Measurements from ENCODE around the gene ZNF311.
"Not testable (repeated sequence)": the region's sequence is repeated elsewhere in the genome, so short reads cannot be mapped to it uniquely, and the experiment has no call there.

The ZNF311 gene

GRCh38 chr6:28969129-28969528 is 36.0 kb downstream of the ZNF311 start:
- Histone ChIP-seq H3K9me3 (ENCODE audit: severe bottlenecking) (peaks cover 24% of the 10 kb centered on the region), H3K4me3 (ENCODE audit: low read depth, low read length) (no peak overlapping the region), H3K27ac (no peak overlapping the region), H3K36me3 (no peaks in the 10 kb centered on the region), H3K27me3 (ENCODE audit: insufficient read depth, low read depth, severe bottlenecking) (peaks cover 9% of the 10 kb centered on the region)
- TF ChIP-seq, protein P1, sequence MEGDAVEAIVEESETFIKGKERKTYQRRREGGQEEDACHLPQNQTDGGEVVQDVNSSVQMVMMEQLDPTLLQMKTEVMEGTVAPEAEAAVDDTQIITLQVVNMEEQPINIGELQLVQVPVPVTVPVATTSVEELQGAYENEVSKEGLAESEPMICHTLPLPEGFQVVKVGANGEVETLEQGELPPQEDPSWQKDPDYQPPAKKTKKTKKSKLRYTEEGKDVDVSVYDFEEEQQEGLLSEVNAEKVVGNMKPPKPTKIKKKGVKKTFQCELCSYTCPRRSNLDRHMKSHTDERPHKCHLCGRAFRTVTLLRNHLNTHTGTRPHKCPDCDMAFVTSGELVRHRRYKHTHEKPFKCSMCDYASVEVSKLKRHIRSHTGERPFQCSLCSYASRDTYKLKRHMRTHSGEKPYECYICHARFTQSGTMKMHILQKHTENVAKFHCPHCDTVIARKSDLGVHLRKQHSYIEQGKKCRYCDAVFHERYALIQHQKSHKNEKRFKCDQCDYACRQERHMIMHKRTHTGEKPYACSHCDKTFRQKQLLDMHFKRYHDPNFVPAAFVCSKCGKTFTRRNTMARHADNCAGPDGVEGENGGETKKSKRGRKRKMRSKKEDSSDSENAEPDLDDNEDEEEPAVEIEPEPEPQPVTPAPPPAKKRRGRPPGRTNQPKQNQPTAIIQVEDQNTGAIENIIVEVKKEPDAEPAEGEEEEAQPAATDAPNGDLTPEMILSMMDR (IDR thresholded peaks at IDR 0.05; ENCODE audit: low read depth, low read length) = peak; percentile 46; the same call in 1 of the 2 replicates
- no peak for DNase-seq

GRCh38 chr6:28968476-28968875 is 36.6 kb downstream of the ZNF311 start:
- peaks cover 9% of the 10 kb centered on the region for H3K27me3 ChIP-seq (ENCODE audit: insufficient read depth, low read depth, severe bottlenecking)
- TF ChIP-seq, protein P1 (IDR thresholded peaks at IDR 0.05; ENCODE audit: low read depth, low read length) = no peak
- H3K9me3 ChIP-seq (ENCODE audit: severe bottlenecking) = peaks cover 24% of the 10 kb centered on the region
- no peak overlapping the region for H3K27ac ChIP-seq
- H3K36me3 ChIP-seq = no peaks in the 10 kb centered on the region
- DNase-seq = no peak
- no peak overlapping the region for H3K4me3 ChIP-seq (ENCODE audit: low read depth, low read length)

DNA sequence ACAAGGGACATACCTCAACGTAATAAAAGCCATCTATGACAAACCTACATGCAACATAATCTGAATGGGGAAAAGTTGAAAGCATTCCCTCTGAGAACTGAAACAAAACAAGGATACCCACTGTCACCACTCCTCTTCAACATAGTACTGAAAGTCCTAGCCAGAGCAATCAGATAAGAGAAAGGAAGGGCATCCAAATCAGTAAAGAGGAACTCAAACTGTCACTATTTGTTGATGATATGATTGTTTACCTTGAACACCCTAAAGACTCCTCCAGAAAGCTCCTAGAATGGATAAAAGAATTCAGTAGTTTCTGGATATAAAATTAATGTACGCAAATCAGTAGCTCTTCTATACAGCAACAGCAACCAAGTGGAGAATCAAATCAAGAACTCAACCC is 39.4 kb downstream of the ZNF311 start:
- H3K4me3 ChIP-seq (ENCODE audit: low read depth, low read length) = no peak overlapping the region
- TF ChIP-seq, protein P1 (IDR thresholded peaks at IDR 0.05; ENCODE audit: low read depth, low read length) = no peak
- H3K27ac ChIP-seq = no peak overlapping the region
- H3K36me3 ChIP-seq = no peaks in the 10 kb centered on the region
- peaks cover 24% of the 10 kb centered on the region for H3K9me3 ChIP-seq (ENCODE audit: severe bottlenecking)
- DNase-seq = no peak
- H3K27me3 ChIP-seq (ENCODE audit: insufficient read depth, low read depth, severe bottlenecking) = peaks cover 9% of the 10 kb centered on the region

- H3K27ac ChIP-seq = no peak overlapping the region
- TF ChIP-seq, protein P1 (IDR thresholded peaks at IDR 0.05; ENCODE audit: low read depth, low read length) = no peak
- no peak overlapping the region for H3K4me3 ChIP-seq (ENCODE audit: low read depth, low read length)
Observed at GRCh38 chr6:28960846-28961500, 44.1 kb downstream of the ZNF311 start.

DNA sequence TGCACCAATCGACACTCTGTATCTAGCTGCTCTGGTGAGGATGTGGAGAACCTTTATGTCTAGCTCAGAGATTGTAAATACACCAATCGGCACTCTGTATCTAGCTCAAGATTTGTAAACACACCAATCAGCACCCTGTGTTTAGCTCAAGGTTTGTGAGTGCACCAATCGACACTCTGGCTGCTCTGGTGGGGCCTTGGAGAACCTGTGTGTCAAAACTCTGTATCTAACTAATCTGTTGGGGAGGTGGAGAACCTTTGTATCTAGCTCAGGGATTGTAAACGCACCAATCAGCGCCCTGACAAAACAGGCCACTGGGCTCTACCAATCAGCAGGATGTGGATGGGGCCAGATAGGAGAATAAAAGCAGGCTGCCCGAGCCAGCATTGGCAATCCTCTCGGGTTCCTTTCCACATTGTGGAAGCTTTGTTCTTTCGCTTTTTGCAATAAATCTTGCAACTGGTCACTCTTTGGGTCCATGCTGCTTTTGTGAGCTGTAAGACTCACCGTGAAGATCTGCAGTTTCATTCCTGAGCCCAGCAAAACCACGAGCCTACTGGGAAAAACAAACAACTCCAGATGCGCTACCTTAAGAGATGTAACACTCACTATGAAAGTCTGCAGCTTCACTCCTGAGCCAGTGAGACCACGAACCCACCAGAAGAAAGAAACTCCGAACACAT is 46.4 kb downstream of the ZNF311 start:
- not testable (repeated sequence) for DNase-seq; H3K4me3 ChIP-seq (ENCODE audit: low read depth, low read length); H3K27ac ChIP-seq

More at GRCh38 chr6:28960846-28961500, 44.1 kb downstream of the ZNF311 start:
- Histone ChIP-seq H3K36me3 (no peaks in the 10 kb centered on the region), H3K27me3 (ENCODE audit: insufficient read depth, low read depth, severe bottlenecking) (peaks cover 7% of the 10 kb centered on the region), H3K9me3 (ENCODE audit: severe bottlenecking) (peaks cover 4% of the 10 kb centered on the region)
- no peak for DNase-seq

DNA sequence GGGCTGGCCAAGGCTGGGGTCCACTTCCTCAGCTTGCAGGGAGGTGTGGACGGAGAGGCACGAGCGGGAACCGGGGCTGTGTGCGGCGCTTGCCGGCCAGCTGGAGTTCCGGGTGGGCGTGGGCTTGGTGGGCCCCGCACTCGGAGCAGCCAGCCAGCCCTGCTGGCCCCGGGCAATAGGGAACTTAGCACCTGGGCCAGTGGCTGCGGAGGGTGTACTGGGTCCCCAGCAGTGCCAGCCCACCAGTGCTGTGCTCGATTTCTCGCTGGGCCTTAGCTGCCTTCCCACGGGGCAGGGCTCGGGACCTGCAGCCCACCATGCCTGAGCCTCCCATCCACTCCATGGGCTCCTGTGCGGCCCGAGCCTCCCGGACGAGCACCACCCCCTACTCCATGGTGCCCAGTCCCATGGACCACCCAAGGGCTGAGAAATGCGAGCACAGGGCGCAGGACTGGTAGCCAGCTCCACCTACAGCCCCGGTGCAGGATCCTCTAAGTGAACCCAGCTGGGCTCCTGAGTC is 47.3 kb downstream of the ZNF311 start:
- not testable (repeated sequence) for H3K9me3 ChIP-seq (ENCODE audit: severe bottlenecking); H3K27me3 ChIP-seq (ENCODE audit: insufficient read depth, low read depth, severe bottlenecking); H3K27ac ChIP-seq; H3K4me3 ChIP-seq (ENCODE audit: low read depth, low read length); DNase-seq; H3K36me3 ChIP-seq

More for the DNA sequence above, 46.4 kb downstream of the ZNF311 start:
- not testable (repeated sequence) for H3K27me3 ChIP-seq (ENCODE audit: insufficient read depth, low read depth, severe bottlenecking); H3K9me3 ChIP-seq (ENCODE audit: severe bottlenecking); H3K36me3 ChIP-seq
